ENCODE data around the gene PATJ.

PATJ gene

GRCh38 chr1:62040973-62041372 is 298.7 kb downstream of the PATJ start:
- no peak for TF ChIP-seq CTCF (IDR thresholded peaks at IDR 0.05; ENCODE audit: low read depth, low read length)
- DNase-seq (ENCODE audit: extremely low read depth, low read depth): no peak

DNA sequence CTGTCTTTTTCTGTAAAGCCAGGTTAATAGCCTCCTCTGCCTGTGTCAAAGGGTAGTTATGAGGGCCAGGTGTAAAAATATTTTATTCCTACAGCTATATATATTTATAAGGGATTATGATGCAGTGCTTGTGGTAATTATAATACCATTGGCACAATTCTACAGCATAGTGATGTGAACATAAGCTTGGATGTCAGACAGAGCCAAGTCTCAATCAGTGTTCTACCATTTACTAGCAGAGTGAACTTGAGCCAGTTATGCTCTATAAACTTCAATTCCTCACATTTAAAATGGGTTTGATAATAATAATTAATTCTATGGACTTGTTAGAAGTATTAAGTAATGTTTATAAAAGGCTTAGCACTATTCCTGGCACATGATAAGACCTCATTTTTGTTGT is 300.9 kb downstream of the PATJ start:
- no peak for TF ChIP-seq CTCF (IDR thresholded peaks at IDR 0.05; ENCODE audit: low read depth, low read length)
- DNase-seq (ENCODE audit: extremely low read depth, low read depth): no peak

GRCh38 chr1:62045574-62045973 is 303.3 kb downstream of the PATJ start:
- no peak for DNase-seq (ENCODE audit: extremely low read depth, low read depth)
- TF ChIP-seq CTCF (IDR thresholded peaks at IDR 0.05; ENCODE audit: low read depth, low read length): no peak

DNA sequence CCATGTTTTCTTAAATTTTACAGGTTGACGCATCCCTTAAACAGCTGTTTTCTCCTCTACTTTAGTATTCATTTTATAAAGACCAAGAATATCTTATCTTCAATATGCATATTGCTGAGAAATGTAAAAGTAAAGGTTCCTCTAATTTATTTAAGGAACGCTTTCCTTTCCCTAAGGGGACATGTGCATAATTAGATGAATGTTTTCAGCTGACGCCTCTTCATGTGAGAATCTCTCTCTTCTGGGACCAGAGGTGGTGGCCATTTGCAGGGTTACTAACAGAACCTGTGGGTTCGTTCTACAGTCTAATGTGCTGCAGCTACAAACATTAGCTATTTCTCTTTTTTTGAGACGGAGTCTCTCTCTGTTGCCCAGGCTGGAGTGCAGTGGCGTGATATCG is 304.6 kb downstream of the PATJ start:
- TF ChIP-seq CTCF (IDR thresholded peaks at IDR 0.05; ENCODE audit: low read depth, low read length): no peak
- no peak for DNase-seq (ENCODE audit: extremely low read depth, low read depth)

GRCh38 chr1:62050165-62050564 is 307.9 kb downstream of the PATJ start:
- no peak for TF ChIP-seq CTCF (IDR thresholded peaks at IDR 0.05; ENCODE audit: low read depth, low read length)
- DNase-seq (ENCODE audit: extremely low read depth, low read depth): no peak

GRCh38 chr1:62052946-62053345 is 310.7 kb downstream of the PATJ start:
- no peak for DNase-seq (ENCODE audit: extremely low read depth, low read depth)
- no peak for TF ChIP-seq CTCF (IDR thresholded peaks at IDR 0.05; ENCODE audit: low read depth, low read length)

DNA sequence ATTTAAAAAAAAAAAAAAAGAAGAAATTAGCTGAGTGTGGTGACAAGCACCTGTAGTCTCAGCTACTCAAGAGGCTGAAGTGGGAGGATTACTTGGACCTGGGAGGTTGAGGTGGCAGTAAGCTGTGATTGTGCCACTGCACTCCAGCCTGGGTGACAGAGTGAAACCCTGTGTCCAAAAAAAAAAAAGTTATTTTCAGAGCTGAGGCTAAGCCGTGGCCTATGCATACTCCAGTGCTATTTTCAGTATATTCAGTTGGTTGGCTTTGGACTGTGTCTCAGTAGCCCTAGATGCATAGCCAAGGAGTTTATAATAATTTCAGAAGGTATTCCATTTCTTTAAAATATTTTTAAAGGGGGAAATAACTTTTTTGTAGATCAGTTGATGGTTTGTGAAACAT is 311.9 kb downstream of the PATJ start:
- DNase-seq (ENCODE audit: extremely low read depth, low read depth): no peak
- no peak for TF ChIP-seq CTCF (IDR thresholded peaks at IDR 0.05; ENCODE audit: low read depth, low read length)

Data from AG09319 (cell line).